Measurements from ENCODE around the gene SP9.

GRCh38 chr2:174368691-174369090 is 33.9 kb downstream of the SP9 start:
- TF ChIP-seq CTCF (IDR thresholded peaks at IDR 0.05), result no peak
- no peak for TF ChIP-seq POLR2A (IDR thresholded peaks at IDR 0.05)

All from adrenal gland (tissue), 5 donors.